LoVo (cell line): ENCODE results near the gene HTR3E.
A peak's percentile ranks its signal among the peaks of the same experiment; 100 is the strongest.
"Not testable (repeated sequence)": the region's sequence is repeated elsewhere in the genome, so short reads cannot be mapped to it uniquely, and the experiment has no call there.

Experiments used
- DNase-seq: peaks from one replicate; pipeline ENCODE4 v3.0.0-alpha.2; 2016; ENCODE audit warnings: low spot score

Gene HTR3E

DNA sequence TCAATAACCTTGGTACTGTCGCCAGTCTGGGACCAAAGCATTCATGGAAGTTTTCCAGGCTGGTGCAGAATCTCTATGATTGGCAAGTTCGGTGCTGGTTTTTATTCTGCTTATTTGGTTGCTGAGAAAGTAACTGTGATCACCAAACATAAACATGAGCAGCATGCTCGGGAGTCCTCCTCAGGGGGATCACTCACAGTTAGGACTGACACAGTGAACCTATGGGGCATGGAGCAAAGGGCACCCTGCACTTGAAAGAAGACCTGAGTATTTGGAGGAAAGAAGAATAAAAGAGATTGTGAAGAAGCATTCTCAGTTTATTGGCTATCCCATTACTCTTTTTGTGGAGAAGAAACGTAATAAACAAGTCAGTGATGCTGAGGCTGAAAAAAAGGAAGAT, 19.2 kb downstream of the HTR3E start:
- DNase-seq = no peak

DNA sequence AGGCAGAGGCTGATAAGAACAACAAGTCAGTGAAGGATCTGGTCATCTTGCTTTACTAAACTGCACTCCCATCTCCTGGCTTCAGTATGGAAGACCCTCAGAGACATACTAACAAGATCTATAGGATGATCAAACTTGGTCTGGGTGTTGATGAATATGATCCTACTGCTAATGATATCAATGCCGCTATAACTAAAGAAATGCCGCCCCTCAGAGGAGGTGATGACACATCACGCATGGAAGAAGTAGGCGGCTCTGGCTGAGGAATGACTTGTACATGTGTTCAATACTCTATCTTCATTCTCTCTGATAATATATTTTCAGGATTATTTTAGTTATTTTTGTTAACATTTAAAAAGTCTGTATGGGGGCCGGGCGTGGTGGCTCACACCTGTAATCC, 20.8 kb downstream of the HTR3E start:
- no peak for DNase-seq

DNA sequence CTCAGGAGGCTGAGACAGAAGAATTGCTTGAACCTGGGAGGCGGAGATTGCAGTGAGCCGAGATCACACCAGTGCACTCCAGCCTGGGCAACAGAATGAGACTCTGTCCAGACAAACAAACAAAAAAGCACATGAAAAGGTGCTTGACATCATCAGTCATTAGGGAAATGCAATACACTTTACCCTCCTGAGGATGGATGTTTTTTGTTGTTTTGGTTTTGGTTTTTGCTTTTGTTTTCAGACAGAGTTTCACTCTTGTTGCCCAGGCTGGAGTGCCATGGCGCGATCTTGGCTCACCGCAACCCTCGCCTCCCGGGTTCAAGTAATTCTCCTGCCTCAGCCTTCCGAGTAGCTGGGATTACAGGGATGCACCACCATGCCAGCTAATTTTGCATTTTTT, 24.2 kb downstream of the HTR3E start:
- DNase-seq = not testable (repeated sequence)

- no peak for DNase-seq
Measured at GRCh38 chr3:184126006-184126405, 29.1 kb downstream of the HTR3E start.

GRCh38 chr3:184129012-184129411, 32.1 kb downstream of the HTR3E start:
- peak; percentile 8 for DNase-seq

- no peak for DNase-seq
Measured at GRCh38 chr3:184132945-184133344, 36.1 kb downstream of the HTR3E start.

DNA sequence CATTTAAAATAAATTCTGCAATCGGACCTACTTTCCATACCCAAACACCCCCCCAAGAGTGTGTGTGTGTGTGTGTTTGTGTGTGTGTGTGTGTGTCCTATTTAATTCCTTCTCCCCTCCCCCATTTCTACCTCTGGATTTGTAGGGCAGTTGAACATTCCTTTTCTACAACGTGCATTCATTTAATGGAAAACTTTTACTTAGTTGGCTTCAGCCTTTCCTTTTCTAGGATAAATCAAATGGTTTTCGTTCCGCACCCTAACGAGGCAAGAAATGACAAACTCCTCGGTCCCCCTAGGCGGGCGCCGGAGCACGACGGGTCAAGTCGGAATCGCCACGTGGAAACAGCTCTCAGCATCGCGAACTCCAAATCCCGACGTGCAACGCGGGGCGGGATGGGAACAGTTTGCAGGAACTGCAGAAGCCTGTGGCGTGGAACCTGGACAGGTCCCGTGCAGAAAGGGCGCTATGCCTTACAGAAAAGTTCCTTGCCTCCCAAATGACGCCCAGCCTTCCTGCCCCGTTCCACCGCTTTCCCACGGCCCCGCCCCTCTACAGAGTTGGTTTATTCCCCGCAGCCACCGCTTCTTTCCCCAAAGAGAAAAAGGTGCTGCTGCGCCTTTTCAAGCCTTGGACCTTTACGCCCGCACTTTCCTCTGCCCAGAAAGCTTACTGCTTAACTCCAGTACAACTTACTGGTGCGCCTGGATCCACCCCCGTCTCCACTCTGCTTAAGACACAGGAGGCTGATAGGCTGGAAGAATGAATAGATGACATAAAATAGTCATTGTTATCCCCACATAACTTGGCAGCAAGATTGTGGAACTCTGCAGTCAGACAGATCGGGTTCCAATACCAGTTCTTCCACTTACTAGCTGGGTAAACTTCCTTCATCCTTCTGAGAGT, 37.2 kb downstream of the HTR3E start:
- peak; percentile 82 for DNase-seq

DNA sequence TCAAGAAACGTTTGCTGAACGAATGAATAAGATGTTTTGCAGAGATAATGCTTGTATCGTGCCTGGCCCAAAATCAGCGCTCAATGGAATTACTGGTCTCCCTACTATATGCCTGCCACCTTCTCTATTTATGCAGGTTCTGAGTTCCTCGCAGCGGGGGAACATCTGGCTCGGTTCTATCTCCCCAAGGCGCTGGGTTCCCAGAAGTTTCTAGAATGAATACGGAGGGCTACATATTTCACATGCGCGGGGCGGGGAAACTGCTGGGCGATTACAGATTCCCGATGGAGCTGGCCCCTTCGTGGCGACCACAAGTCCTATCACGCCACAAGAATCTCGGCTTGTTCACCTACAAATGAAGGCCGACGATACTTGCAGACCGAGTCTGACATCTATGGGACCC, 37.9 kb downstream of the HTR3E start:
- DNase-seq = no peak

DNA sequence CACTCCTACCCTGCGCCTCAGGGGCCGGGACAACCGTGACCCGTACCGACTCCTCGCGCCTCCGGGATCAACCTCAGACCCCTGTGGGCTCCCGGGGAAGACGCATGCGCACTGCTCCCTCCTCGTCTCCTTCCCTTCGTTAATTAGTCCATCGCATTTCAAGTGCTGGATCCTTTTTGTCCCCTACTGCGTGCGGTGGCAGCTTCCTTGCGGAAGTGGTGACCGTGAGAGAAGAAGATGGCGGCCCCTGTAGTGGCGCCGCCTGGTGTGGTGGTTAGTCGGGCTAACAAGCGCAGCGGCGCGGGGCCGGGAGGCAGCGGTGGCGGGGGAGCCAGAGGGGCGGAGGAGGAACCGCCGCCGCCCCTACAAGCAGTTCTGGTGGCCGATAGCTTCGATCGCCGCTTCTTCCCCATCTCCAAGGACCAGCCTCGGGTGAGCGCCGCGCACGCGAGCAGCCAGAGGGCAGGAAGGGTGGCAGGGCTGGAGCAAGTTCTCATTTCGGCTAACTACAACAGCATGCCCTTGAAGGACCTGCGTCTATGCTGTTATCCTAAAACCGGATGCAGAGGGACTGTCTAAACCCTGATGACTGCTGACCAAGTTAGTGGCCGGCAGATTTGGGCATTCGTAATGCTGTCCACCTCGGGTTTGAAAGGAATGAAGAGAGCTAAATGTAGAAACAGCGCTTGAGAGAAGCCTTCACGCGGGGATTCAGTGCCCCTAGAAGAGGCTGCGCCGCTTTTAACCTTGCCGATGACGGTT, 38.5 kb downstream of the HTR3E start, which contains the start of gene EIF2B5:
Gene EIF2B5, plus strand, starts transcription at position 210 of the 762 bp plus-strand sequence. Its CDS starts 28 bp downstream, at position 238.
- peak; percentile 92 for DNase-seq

DNA sequence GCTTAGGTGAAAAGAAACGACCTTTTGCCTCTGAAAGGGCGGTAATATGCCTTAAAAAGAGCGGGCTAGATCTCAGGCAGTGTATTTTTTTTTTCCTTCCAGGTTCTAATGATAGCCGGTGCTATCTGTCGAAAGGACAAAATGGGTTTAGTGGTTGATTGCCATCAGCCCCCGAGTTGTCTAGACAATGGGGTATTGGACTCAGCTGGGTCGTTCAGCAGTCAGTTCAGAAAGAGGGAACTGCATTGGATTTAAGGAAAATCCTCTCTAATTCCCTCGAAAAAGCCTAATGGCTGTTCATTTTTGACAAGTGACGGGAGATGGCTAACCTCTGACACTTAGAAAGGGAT, 39.0 kb downstream of the HTR3E start:
- no peak for DNase-seq

- no peak for DNase-seq
Measured at GRCh38 chr3:184140436-184140835, 43.6 kb downstream of the HTR3E start.

- DNase-seq = no peak
Measured at GRCh38 chr3:184142199-184142598, 45.3 kb downstream of the HTR3E start.

DNA sequence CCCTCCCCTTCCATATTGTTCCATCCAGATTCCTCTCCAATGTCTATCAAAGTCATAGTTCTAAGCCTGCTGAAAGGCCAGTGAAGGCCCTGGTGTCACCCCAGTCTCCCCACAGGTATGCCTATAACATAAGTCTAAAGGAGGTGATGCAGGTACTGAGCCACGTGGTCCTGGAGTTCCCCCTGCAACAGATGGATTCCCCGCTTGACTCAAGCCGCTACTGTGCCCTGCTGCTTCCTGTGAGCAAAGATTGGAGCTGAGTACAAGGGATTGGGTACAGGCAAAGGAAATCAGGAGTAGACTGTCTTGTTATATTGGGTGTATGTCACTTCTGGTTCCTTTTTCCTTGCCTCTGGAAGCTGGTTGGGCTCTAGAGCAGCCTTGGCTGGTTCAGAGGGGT, 46.5 kb downstream of the HTR3E start:
- DNase-seq = no peak

DNA sequence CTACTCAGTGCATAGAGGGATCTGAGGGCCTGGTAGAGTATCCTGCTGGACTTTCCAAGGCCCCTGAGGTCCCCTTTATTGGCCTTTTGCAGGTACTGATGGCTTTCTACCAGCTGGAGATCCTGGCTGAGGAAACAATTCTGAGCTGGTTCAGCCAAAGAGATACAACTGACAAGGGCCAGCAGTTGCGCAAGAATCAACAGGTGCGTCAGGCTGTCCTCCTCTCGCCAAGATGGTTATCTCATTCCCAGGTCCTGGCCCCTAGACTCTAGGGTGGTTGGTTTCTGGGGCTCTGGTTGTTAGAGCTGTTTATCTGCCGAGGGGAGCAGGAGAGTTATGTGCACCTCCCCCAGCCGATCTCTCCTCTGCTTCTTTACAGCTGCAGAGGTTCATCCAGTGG, 47.6 kb downstream of the HTR3E start:
- no peak for DNase-seq

- peak; percentile 25 for DNase-seq
Measured at GRCh38 chr3:184145111-184145524, 48.3 kb downstream of the HTR3E start.

DNA sequence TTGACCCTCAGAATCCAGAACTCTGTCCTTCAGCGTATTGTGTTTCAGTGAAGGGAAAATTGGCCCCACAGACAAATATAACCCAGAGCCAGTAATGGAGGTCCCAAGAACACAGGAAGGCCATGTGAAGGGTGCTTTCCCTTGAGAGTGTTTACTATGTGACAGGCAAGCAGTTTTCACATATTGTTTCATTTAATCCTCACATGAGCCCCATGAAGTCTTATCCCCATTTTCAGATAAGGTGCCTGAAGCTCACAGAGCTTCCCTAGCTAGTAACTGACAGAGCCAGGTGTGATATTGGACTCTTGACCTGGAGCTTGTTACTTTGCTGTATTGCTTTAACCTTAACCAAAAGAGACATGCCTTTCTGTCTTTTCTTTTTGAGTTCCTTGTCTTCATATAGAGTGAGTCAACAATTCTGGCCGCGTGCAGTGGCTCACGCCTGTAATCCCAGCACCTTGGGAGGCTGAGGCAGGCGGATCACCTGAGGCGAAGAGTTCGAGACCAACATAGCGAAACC, 48.9 kb downstream of the HTR3E start:
- DNase-seq = no peak

DNA sequence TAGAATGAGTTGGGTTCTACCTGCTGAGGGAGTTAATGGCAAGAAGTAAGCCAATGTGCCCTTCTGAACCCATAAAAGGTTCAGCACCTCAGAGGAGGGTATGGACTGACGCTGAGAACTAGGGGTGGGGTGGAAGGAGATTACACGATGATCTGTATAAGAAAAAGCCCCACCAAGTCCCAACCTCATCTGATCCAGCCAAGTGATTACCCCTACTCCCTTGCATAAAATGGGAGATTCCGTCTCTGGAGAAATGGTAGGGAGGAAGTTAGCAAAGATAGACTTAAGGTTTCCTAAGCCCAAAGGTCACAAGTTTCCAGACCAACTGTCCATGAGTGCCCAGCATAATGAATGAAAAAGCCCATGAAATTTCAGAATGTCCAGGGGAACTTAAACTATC, 51.2 kb downstream of the HTR3E start:
- no peak for DNase-seq

GRCh38 chr3:184149123-184149522, 52.3 kb downstream of the HTR3E start:
- no peak for DNase-seq

DNA sequence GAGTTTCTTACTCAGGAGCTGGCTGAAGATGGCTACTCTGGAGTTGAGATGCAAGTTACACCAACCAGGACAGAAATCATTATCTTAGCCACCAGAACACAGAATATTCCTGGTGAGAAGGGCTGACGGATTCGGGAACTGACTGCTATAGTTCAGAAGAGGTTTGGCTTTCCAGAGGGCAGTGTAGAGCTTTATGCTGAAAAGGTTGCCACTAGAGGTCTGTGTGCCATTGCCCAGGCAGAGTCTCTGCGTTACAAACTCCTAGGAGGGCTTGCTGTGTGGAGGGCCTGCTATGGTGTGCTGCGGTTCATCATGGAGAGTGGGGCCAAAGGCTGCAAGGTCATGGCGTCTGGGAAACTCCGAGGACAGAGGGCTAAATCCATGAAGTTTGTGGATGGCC, 52.9 kb downstream of the HTR3E start:
- DNase-seq = not testable (repeated sequence)

DNA sequence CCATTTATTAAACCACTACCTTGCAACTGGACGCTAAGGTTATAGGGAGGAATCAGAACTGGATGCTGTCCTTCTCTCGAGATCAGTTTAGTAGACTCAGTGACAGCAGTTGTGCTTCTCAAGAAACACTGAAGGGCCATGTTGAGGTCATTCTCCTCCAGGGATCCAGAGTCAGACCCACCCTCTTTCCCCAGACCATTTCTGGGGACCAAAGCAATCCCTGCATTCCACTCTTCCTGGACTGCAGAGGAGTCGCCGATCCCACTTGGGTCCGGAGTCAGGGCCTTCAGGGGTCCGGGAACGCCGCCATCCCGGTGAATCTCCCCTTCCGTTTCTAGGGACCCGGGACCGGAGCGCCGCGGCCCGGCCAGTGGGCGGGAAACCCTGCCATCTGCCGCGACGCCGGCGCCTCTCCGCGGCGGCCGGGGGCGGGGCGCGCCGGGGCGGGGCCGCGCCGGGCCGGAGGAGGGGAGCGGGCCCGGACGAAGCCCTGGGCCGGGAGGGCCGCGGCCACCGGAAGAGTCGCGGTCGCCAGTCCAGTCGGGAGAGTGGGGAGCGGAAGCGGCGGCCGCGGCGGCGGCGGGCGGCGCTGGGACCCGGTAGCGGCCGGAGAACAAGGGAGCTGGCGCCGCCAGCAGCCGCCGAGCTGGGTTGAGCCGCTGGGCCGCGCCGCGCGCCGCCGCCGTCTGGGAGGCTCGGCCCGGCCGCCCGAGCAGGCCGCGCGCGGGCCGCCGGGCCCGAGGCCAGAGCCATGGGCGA, 58.2 kb downstream of the HTR3E start, which contains the start of gene DVL3:
Gene DVL3, plus strand, starts transcription at position 493 of the 759 bp plus-strand sequence. Its CDS starts 259 bp downstream, at position 752.
- peak; percentile 71 for DNase-seq

- no peak for DNase-seq
Measured at GRCh38 chr3:184155644-184156521, 59.0 kb downstream of the HTR3E start.
